Stimulated activated CD4-positive, alpha-beta T cell treated with anti-CD3 and anti-CD28 coated beads, Interleukin-4, amount 100 ng/mL, for 1 hour (primary cell): ENCODE measurements around the gene HPX.

Experiments used
- DNase-seq: peaks from one replicate; pipeline ENCODE4 v3.0.0-alpha.2; 2020

HPX gene

DNA sequence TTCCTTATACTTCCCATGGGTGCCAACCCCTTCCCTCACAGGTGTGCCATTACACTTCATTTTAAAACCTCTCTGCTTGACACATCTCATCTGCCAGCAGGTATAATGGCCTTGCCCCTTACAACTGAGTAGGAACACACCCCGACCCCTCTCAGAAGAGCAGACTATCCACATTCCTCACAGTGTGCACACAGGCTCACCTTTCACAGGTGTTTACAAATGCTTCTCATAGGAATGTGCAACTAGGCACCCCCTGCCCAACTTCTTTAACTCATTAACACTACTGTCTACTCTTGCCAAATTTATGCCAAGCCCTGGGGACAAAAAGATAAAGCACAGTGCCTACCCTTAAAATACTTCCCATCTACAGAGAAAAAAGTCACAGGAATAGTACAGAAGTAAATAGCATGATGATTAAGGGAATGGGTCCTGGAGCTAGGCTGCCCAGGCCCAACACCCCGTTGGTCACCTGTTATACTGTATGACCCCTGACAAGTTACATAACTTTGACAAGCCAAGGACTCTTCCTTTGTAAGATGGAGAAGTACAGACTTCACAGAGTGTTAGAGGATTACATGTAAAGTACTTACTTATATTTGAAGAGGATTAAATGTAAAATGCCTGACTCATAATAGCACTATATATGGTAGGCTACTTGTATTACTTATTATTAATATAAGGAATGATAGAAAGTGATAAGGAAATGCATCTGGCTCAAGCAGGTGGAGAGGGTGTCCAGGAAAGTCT is 17.7 kb upstream of the HPX start:
- DNase-seq, result no peak

DNA sequence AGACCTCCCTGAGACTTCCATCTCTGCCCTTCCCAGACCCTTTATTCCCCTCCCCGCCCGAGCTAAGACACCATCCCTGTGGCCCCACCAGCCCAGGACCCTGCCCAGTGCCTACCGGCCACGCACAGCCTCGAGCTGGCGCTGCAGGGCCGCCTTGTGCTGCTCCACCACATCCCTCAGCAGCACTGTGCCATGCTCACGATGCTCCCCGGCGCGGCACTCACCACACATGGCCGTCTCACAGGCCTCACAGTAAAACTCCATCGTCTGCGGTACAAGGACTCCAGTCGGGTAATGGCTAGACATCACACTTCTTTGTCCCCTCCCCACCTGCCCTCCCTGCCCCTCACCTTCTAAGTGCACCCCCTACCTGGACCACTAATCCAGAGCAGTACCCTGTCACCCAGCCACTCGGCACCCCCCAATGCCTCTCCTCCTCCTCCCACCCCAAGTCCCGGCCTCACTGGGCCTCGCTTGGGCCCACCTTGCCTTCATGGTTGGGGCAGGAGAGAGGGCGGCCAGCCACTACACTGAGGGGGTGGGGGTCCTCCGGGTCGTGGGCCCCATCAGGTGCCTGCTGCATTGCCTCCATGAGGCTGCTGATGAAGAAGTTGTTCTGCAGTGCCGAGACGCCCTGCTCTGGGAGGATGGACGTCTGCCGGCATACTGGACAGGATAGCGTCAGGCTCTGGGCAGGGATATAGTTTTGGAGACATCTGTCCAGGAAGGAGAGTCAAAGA is 17.0 kb upstream of the HPX start:
- no peak for DNase-seq

GRCh38 chr11:6456361-6457073 is 15.7 kb upstream of the HPX start:
- DNase-seq, result no peak

GRCh38 chr11:6455070-6455469 is 14.3 kb upstream of the HPX start:
- no peak for DNase-seq

- no peak for DNase-seq
These were observed 12.4 kb upstream of the HPX start for GRCh38 chr11:6453152-6453551.

DNA sequence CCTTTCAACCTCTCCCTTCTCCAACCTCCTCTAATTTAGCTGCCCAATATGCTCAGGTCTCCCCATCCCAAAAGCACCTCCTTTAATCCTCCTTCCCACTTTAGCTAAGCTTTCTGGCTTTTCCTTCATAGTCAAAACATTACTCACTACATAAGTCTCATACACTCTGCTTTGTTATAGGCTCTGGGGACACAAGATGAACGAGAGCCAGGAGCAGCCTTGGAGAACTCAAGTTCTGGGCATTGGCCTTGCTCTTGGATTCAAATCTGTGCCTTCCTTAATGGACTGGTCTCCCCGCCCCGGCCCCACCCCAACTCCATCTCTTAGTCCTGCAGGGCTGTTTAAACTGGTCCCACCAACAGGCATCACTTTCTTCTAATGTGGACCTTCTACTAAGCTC is 11.4 kb upstream of the HPX start:
- no peak for DNase-seq

DNA sequence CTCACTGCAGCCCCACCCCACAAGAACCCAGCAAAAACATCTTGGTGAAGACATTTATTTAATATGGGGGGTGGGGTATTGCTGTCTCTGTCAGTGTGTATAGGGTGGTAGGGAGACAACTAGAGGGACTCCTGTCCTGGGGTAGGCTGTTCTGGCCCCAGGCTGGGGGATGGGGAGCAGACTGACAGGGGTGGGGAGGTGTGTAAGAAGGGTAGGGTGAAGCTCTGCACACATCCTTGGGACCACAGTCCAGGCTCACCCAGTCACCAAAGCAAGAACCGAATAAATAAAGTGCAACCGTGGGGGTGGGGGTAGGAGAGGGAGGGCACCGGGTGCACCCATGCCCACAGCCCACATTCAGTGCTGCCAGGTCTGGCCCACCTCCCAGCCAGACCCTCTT is 7.8 kb upstream of the HPX start:
- DNase-seq, result no peak

DNA sequence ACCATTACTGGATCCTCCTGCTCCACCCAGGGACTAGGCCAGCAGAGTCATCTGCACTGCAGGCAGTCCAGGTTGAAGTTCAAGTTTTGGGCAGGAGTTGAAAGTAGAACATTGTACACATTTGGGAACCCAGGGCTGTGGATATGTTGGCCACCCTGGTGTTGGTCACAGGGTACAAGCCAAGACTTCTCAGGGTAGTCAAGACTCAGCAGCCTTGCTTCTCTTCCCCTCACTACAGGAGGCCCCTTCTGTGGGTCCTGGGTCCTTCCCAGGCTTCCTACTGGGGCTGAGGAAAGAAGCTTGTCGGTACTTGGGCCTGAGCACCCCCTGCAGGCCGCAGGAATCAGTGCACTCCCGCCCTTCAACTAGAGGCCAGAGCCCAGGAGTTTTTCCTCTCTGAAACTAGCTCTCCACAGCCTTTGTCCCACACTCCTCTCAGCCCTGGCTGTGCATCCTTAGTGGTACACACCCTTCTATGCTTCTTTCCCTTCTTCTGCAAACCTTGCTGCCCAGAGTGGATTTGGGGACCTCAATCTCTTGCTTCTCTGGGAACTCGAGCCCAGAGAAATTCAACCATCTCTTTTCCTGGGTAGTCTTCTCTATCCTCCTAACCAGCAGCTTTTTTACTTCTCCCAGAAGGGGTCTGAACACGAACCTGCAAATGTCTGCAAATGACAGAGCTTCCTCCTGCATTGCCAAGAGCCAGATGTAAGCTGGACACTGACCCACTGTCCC is 2.6 kb upstream of the HPX start:
- DNase-seq, result peak; percentile 48

GRCh38 chr11:6442441-6442840 is 1.7 kb upstream of the HPX start:
- DNase-seq, result no peak

DNA sequence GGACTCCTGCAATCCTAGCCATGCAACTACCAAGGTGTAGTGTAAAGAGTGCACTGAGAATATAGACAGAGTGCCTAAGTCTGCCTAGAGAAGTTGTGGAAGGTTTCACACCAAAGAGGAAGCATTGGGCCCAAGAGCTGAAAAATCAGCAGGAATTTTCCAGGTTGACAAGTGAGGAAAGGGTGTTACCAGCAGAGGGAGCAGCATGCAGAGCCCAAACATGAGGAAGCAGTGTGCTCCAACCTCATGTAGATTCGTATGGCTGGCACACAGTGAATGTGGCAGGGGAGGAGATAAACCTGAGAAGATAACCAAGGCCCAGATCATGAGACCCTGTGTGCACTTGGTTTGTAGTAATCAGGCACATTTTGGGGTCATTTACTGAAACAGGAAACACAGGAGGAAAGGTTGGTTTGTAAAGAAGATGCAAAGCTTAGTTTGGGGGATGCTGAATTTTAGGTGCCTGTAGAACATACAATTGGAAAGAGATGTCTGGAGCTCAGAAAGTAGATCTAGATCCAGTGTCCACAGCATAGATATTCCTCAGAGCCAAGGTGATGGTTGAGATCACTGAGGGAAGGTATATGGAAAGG is 1.7 kb downstream of the HPX start:
- peak; percentile 21 for DNase-seq

- DNase-seq, result no peak
These were observed 2.8 kb downstream of the HPX start for GRCh38 chr11:6437993-6438392.

- no peak for DNase-seq
These were observed 3.4 kb downstream of the HPX start for GRCh38 chr11:6437423-6437822.

GRCh38 chr11:6433998-6434660 is 6.7 kb downstream of the HPX start:
- DNase-seq, result no peak

- no peak for DNase-seq
These were observed 8.9 kb downstream of the HPX start for GRCh38 chr11:6431861-6432260.

DNA sequence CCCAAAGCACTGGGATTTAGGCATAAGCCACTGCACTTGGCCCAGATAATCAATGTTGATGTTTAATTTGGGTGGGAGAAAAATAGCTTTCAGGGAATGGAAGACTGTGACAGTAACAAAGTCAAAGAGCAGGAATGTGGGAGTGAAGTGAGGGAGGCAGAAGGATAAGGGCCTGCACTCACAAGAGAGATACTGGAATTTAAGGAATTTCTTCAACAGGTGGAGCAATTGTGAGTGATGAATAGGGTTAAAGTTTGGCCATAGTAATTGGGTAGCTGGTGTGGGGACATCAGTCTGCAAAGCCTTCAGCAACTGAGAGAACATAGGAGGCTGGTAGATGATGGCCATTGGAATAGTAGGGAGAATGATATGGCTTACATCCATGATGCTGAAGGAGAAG is 13.3 kb downstream of the HPX start:
- no peak for DNase-seq

GRCh38 chr11:6420677-6421076 is 20.1 kb downstream of the HPX start:
- no peak for DNase-seq

DNA sequence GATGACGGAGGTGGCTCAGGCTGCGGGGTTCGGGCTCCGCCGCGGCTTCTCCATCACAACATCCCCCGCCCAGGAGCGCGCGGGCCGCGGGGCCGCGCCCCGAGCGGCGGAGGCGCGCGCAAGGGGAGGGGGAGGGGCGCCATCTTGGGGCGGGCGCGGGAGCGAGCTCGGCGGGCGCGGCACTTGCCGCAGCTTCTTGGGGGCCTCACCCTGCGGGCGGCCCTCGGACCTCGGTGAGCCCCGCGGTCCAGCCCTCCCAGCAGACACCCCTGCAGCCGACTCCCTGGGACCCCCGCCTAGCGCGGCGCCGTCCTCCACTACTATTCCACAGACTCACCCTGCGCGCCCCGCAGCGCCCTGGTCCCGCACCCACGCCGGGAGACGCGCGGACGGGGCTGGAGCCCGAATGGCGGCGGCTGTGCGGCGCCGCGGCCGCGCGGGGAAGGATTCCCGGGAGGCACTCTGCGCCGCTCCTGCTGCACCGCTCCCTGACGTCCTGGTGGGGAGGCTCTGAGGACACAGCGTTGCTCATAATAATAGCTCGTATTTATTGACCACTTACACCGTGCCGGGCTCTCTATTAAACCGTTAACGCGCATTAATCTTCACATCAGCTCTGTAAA is 21.7 kb downstream of the HPX start, which contains the start of gene APBB1:
Gene APBB1 (minus strand): TSS at position 86 of the 623 bp plus-strand sequence. CDS start 7,747 bp downstream, outside the sequence.
- peak; percentile 79 for DNase-seq

DNA sequence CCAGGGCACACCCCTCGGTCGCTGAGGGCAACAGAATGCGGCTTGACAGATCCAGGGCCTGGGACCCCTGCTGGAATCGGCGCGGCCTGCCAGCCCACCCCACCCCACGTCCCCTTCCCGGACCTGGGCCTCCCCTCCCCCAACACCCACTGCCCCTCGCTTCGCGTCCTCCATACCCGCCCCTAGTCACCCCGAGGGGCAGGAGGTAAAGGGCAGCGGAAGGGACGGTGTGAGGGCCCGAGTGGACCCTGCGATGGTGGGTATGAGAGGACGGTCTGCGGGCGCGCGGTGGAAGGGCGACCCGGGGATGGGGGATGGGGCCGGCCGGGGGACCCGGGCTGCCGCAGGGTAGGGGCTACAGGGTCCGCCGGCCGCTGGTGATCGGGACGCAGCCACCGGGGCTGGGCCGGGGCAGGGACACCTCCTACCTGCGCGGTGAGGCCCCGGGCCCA is 22.2 kb downstream of the HPX start:
- peak; percentile 23 for DNase-seq

GRCh38 chr11:6417907-6418556 is 22.8 kb downstream of the HPX start:
- DNase-seq, result no peak

- DNase-seq, result no peak
These were observed 25.0 kb downstream of the HPX start for GRCh38 chr11:6415797-6416196.

GRCh38 chr11:6414874-6415328 is 25.9 kb downstream of the HPX start:
- DNase-seq, result no peak
